ENCODE measurements around the gene TNFRSF14. TPM values are rescaled to one million over a fixed set of nuclear protein-coding genes. Genes with fewer than 3 reads are reported as not detected.

TNFRSF14 gene
- total RNA-seq, 1 experiment from 2014 or later: 8.1 TPM

DNA sequence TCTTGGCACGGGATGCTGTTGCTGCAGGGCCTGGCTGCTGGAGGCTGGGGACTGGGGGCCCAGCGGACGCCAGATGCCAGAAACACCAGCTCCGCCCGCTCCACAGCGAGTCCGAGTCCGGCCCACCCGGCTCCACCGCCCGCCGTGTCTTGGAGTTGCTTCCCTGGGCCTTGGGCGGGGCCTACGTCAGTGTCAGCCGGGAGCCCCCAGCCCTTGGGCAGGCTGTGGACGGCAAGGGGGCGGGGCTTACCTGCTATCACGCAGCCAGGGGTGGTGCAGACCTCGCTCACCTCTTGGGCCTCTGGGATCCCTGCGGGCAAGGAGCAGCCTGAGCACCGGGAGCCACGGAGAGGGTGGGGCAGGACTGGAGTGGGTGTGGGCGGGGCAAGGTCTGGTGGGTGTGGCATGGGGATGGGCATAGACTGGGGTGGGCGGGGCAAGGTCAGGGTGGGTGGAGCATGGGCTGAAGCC is 54.9 kb downstream of the TNFRSF14 start:
- peak in 1 of 2 experiments; percentile 3 for DNase-seq (ENCODE audit: low read depth in 1 of 2, low spot score in 2 of 2)
- H3K4me3 ChIP-seq: no peak overlapping the region
- peaks cover 6% of the 10 kb centered on the region; the same call in 1 of the 2 replicates for H3K27me3 ChIP-seq (replicated peaks)

DNA sequence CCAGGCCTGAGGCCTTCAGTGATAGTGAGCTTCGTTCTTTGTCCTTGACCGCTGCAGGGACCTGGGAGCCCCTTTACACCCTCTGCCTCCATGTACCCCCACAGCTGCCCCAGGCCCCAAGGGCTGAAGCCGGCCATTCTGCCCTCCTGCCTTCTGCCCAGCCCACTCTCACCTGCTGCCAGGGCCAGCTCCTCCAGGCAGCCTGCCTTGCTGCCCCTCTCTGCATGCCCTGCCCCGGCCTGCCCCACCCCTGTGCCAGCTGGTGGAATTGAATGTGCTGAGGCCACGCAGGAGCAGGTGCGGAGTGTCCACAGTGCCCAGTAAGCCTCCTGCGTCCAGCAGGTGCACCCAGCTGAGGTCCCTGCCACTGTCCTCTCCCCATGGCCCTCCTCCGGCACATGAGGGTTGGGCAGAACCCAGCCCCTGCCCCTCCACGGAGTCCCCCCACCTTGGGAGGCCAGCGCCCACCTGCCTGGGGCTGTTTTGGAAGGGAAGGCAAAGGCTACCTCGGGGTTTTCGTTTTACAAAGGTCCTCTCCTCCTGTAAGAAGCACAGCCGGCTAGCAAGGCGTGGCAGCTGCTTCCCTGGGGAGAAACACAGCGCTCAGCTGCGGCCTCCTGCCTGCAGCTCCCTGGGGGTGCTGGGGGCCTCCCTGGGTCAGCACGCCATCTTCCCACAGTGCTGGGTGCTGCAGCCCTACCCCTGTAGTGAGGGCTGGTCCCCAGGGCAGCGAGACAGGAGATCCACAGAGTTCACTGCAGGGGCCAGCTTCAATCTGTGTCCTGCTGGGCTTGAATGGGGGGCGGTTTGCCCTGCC is 55.7 kb downstream of the TNFRSF14 start:
- H3K27me3 ChIP-seq (replicated peaks): peaks cover 6% of the 10 kb centered on the region; the same call in 1 of the 2 replicates
- H3K9me3 ChIP-seq (replicated peaks): no peaks in the 10 kb centered on the region; the same call in 1 of the 2 replicates
- H3K36me3 ChIP-seq: no peaks in the 10 kb centered on the region
- no peak overlapping the region for H3K4me3 ChIP-seq
- no peaks in the 10 kb centered on the region for H3K4me1 ChIP-seq (replicated peaks)
- no peak overlapping the region for H3K27ac ChIP-seq
- no peak for DNase-seq (ENCODE audit: low read depth in 1 of 2, low spot score in 2 of 2)

More for the DNA sequence above, 54.9 kb downstream of the TNFRSF14 start:
- Histone ChIP-seq H3K4me1 (replicated peaks) (no peaks in the 10 kb centered on the region), H3K36me3 (no peaks in the 10 kb centered on the region), H3K9me3 (replicated peaks) (no peaks in the 10 kb centered on the region; the same call in 1 of the 2 replicates), H3K27ac (no peak overlapping the region)

- peaks cover 6% of the 10 kb centered on the region; the same call in 1 of the 2 replicates for H3K27me3 ChIP-seq (replicated peaks)
- no peak overlapping the region for H3K4me3 ChIP-seq
- H3K27ac ChIP-seq: no peak overlapping the region
- H3K36me3 ChIP-seq: no peaks in the 10 kb centered on the region
- DNase-seq (ENCODE audit: low read depth in 1 of 2, low spot score in 2 of 2): no peak
- H3K4me1 ChIP-seq (replicated peaks): no peaks in the 10 kb centered on the region
- no peaks in the 10 kb centered on the region; the same call in 1 of the 2 replicates for H3K9me3 ChIP-seq (replicated peaks)
These were observed 56.6 kb downstream of the TNFRSF14 start for GRCh38 chr1:2612591-2613365.

Other genes starting within 250 kb of the TNFRSF14 start
- 2.3 and 5.0 TPM in 2 replicates for gene MORN1, start 164.8 kb upstream of the TNFRSF14 start, total RNA-seq (2014; rRNA removed; shearing (Covaris generic))
- gene RER1, start 164.5 kb upstream of the TNFRSF14 start, total RNA-seq (2014; rRNA removed; shearing (Covaris generic)): 90.3 and 269 TPM in 2 replicates
- 29.3 and 37.3 TPM in 2 replicates for gene PEX10, start 143.8 kb upstream of the TNFRSF14 start, total RNA-seq (2014; rRNA removed; shearing (Covaris generic))
- gene PLCH2, start 80.1 kb upstream of the TNFRSF14 start, total RNA-seq (2014; rRNA removed; shearing (Covaris generic)): 0.24 TPM in 1 of 2 replicates, not detected in the other
- 36.7 and 39.9 TPM in 2 replicates for gene PANK4, start 29.8 kb upstream of the TNFRSF14 start, total RNA-seq (2014; rRNA removed; shearing (Covaris generic))
- not detected in 2 replicates for gene HES5, start 26.1 kb upstream of the TNFRSF14 start, total RNA-seq (2014; rRNA removed; shearing (Covaris generic))
- 15.2 and 16.4 TPM in 2 replicates for gene PRXL2B, start 30.4 kb downstream of the TNFRSF14 start, total RNA-seq (2014; rRNA removed; shearing (Covaris generic))
- gene MMEL1, start 76.6 kb downstream of the TNFRSF14 start, total RNA-seq (2014; rRNA removed; shearing (Covaris generic)): not detected in 2 replicates
- gene TTC34, start 245.3 kb downstream of the TNFRSF14 start, total RNA-seq (2014; rRNA removed; shearing (Covaris generic)): 0.03 and 0.06 TPM in 2 replicates